Activated naive CD8-positive, alpha-beta T cell treated with anti-CD3 and anti-CD28 coated beads, Interleukin-2, amount 50 U/mL, for 16 hours (primary cell): Measurements from ENCODE around the gene TRIO.

ENCODE experiments used
- DNase-seq: peaks from one replicate; pipeline ENCODE4 v3.0.0-alpha.2; 2020; ENCODE audit warnings: low read depth, low spot score

Gene TRIO

DNA sequence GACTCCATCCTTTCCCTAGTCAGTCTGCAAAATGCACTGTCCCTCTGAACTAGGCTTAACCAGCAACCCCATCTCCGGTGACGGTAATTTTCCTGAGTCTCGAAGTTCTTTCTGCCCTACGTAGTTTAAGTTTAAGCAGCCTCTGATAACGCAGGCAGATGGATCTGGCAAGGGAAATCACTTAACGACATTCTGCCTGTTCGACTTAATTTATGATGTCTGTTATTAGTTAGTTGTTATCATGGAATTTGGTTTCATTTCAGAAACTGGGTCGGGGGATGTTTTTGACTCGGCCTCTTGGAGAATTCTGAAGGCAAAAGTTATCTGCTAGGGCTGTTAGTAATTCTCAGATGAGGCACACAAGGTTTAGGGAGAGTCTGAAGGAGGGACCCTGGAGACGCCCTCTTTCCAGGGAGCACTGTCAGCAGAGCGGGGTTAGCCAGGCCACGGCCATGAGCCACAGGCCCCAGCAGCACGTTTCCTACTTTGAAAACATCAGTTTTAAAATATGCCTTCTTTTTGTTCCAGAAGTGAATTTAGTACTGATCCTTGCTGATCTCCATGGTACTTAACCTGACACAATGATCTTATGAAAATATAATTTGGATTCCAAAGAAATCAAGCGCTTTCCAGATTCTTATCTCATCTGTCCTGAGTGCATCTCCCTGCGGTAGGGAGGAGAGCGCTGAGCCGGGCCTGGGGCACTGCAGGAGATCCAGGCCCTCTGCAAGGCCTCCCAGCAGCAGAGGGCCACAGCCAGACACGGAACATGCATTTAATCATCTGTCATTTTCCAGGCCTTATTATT lies 267.5 kb downstream of the TRIO start:
- DNase-seq, result no peak

GRCh38 chr5:14411216-14411615 lies 268.1 kb downstream of the TRIO start:
- no peak for DNase-seq

DNA sequence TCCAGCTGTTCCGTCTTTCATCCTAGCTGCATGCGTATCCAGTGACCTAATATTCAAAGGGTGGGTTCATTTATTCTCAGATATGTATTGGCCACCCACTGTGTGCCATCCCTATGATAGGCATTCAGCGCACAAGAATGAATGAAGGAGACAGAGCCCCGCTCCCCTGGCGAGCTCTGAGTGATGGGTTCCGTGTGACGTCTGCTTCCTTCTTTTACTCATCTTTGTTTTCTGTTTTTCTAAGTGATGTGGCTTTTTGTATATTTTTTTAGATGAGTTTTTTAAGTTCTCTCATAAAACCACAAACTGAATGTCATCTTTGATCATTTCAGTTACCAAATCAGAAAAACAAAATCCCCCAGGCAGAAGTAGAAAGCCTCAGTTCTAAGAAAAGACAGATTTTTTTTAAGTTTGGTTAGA lies 270.2 kb downstream of the TRIO start:
- no peak for DNase-seq

GRCh38 chr5:14414007-14414406 lies 270.9 kb downstream of the TRIO start:
- DNase-seq, result no peak

GRCh38 chr5:14414656-14415023 lies 271.5 kb downstream of the TRIO start:
- no peak for DNase-seq

- DNase-seq, result no peak
These were observed 272.0 kb downstream of the TRIO start for GRCh38 chr5:14415024-14415697.

DNA sequence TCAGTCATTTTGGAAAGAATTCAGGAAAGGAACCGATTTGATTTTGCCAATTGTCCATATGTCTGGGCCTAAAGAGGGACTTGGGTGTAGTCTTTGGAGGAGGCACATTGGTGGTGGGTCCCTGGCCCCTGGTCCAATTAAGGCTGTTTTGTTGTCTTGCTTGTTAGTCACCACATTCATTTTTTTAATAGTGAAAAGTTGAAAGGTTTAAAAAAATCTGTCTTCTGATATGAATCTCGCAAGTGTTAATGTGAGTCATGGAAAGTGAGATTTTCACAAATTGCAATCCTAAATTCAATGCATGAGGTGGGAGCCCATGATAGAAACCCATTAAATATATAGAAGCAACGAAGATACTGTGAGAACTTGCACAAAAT lies 272.5 kb downstream of the TRIO start:
- DNase-seq, result no peak

GRCh38 chr5:14416621-14417275 lies 273.6 kb downstream of the TRIO start:
- no peak for DNase-seq

GRCh38 chr5:14417276-14417730 lies 274.2 kb downstream of the TRIO start:
- no peak for DNase-seq

- DNase-seq, result no peak
These were observed 274.9 kb downstream of the TRIO start for GRCh38 chr5:14417792-14418765.

- no peak for DNase-seq
These were observed 276.5 kb downstream of the TRIO start for GRCh38 chr5:14419686-14420085.

GRCh38 chr5:14420101-14420811 lies 277.1 kb downstream of the TRIO start:
- no peak for DNase-seq

- DNase-seq, result no peak
These were observed 278.7 kb downstream of the TRIO start for GRCh38 chr5:14421851-14422250.

- no peak for DNase-seq
These were observed 281.0 kb downstream of the TRIO start for GRCh38 chr5:14424011-14424685.

DNA sequence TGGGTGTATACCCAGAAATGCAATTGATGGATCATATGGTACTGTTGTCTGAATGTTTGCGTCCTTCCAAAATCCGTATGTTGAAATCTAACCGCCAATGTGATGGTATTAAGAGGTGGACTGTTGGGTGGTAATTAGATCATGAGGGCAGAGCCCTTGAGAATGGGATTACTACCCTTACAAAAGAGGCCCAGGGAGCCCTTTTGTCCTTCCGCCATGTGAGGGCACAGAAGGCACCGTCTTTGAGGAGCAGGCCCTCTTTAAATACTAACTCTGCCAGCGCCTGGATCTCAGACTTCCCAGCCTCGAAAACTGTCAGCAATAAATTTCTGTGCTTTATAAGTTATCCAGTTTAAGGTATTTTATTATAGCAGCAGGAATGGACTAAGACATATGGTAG lies 282.4 kb downstream of the TRIO start:
- DNase-seq, result no peak

GRCh38 chr5:14426521-14426920 lies 283.4 kb downstream of the TRIO start:
- no peak for DNase-seq

- no peak for DNase-seq
These were observed 285.4 kb downstream of the TRIO start for GRCh38 chr5:14428302-14429081.

DNA sequence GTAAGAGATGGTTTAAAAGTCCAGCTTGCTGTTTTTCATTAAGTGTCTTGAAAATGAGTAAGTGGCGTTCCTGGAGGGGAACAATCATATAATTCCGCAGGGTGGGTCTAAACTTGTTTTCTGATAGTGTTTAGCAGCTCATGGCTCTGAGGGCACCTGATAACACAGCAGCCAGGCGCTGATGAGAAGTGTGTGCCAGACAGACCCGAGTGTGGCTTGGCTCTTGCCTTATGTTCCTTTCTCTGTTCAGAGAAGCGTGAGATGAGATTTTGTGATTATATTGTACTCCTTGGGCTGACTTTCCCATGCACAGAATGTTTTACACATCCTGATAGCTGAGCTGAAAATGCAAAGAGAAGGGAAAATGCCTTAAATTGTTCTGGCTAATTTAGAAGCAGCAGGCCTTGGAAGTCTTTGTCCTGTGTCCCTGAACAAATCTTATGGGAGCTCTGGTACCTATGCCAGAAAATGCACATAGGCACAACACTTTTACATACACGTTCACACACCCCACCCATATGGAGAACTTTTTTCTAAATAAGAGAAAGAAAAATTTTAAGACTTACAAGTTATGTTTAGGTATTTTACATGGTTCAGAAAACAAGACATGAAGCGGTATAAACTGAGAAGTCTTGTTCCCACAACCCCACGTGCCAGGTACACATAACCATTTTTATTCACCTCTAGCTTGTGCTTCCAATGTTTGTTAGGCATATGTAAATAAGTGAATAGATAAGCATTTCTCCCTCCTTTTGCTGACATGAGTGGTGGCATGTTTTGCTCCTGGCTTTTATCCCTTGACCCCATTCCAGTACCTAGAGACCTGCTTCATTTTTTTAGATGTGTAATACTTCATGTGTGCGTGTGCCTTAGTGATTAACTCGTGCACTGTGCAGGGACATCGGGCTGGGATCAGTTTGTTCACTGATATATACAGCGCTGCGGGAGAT lies 286.2 kb downstream of the TRIO start:
- no peak for DNase-seq
